Heart left ventricle (tissue), 16 donors: ENCODE results near the gene PPME1. TPM values are rescaled to one million over a fixed set of nuclear protein-coding genes. Genes with fewer than 3 reads are reported as not detected.
A peak's percentile ranks its signal among the peaks of the same experiment; 100 is the strongest.

Experiments used
- ATAC-seq, 4 donors: fragments of 200-7000 bp; cut with Tn5 transposase; one replicate each; pipeline ENCODE4 v1.9.1; 2020 to 2022; ENCODE audit warnings: moderate library complexity in 4 of 4, mild to moderate bottlenecking in 3 of 4, moderate number of reproducible peaks in 1 of 4
- DNase-seq, 5 donors: peaks; one replicate each; pipeline ENCODE4 v3.0.0-alpha.2; 2020
- H3K27ac ChIP-seq, 12 donors: fragments of 200-600 bp; sonication (generic) in 4 of 12; one replicate each; pipeline versions ENCODE4 v1.5.0 to v1.8.0; 2016 to 2022; ENCODE audit warnings: mild to moderate bottlenecking in 2 of 12
- H3K27me3 ChIP-seq, 9 donors: fragments of 200-600 bp; sonication (generic) in 2 of 9; one replicate each; pipeline versions ENCODE4 v1.5.1 to v1.8.0; 2016 to 2022; ENCODE audit warnings: mild to moderate bottlenecking in 3 of 9
- H3K36me3 ChIP-seq, 9 donors: fragments of 200-600 bp; sonication (generic) in 2 of 9; one replicate each; pipeline versions ENCODE4 v1.5.0 to v1.8.0; 2018 to 2022; ENCODE audit warnings: mild to moderate bottlenecking in 2 of 9
- H3K4me1 ChIP-seq, 12 donors: fragments of 200-600 bp; sonication (generic) in 4 of 12; one replicate each; pipeline versions ENCODE4 v1.5.0 to v1.8.0; 2016 to 2022; ENCODE audit warnings: mild to moderate bottlenecking in 3 of 12
- H3K4me3 ChIP-seq, 12 donors: fragments of 200-600 bp; sonication (generic) in 4 of 12; one replicate each; pipeline versions ENCODE4 v1.5.0 to v1.8.0; 2017 to 2022; ENCODE audit warnings: mild to moderate bottlenecking in 9 of 12, moderate library complexity in 4 of 12
- H3K9me3 ChIP-seq, 12 donors: fragments of 200-600 bp; sonication (generic) in 4 of 12; one replicate each; pipeline versions ENCODE4 v1.5.0 to v1.8.0; 2016 to 2022; ENCODE audit warnings: mild to moderate bottlenecking in 1 of 12
- POLR2A ChIP-seq, 2 donors: fragments of 450-650 bp; IDR thresholded peaks; one replicate each; pipeline ENCODE4 v1.6.1; 2017; ENCODE audit warnings: antibody characterized with exemption in 2 of 2, mild to moderate bottlenecking in 2 of 2, moderate library complexity in 2 of 2
- WGBS, 4 donors: extraction: QIAGEN DNeasy Blood & Tissue Kit in 2 of 4; methylation state at CpG; one replicate each; pipeline versions ENCODE4 v1.1.5 to v1.1.7; 2013 to 2018; 5-methylcytosine and 5-hydroxymethylcytosine counted together
- intact Hi-C, 10 donors: fragments of 100-400 bp; cut with DNase I; formaldehyde crosslinking; loops; one replicate each; pipeline versions ENCODE4 v1.11.1 to v1.14.2; 2022
- polyA plus RNA-seq, 2 donors: library from polyadenylated mRNA; stranded (reverse); fragments of 200-250 nt; gene quantifications; one replicate each; pipeline ENCODE4 v1.2.3, GENCODE V29; 2013
- total RNA-seq, 9 donors: library from RNA; depleted of rRNA in 2 of 9; stranded (reverse); fragments of >200 nt in 2 of 9; fragmentation: NEBNext Ultra II Directional in 3 of 9; extraction: Animal tissue kit (Norgen Biotek cat#: 25700) in 3 of 9; gene quantifications; one replicate each; pipeline versions ENCODE4 v1.1.0 to v1.2.4, GENCODE V29; 2016 to 2023
- TF ChIP-seq, protein P1 (sequence below), 12 donors: fragments of 200-600 bp; sonication (generic) in 4 of 12; IDR thresholded peaks; one replicate each; pipeline versions ENCODE4 v1.5.0 to v1.8.0; 2018 to 2022; ENCODE audit warnings: antibody characterized with exemption in 12 of 12, mild to moderate bottlenecking in 5 of 12
- donor health status: ischemic (EF 13 %, LVEDD 7.1; RV severe dilation, severe dysfunction).
- donor health status: healthy with polysubstance abuse.
- donor health status: DM: no; HTN: yes; CAD: no.
- donor health status: DM: no; HTN: no; CAD: no.
- donor health status: ischemic (EF 25% LVEDD 6.9; RV normal size, moderate dysfunction).
- donor health status: ischemic (EF 25% LVEDD 5.7; RV mildly dilated, moderate dysfunction).
- donor health status: healthy.
- donor health status: DM: yes; HTN: yes; CAD: no.
- donor health status: ischemic (EF 35%, LVEDD 5.7; RV mildly dilated, moderate dysfunction).
- donor health status: nonischemic (EF 11% LVEDD 7.7; RV severe dilation, severe dysfunction).
- donor health status: DM: yes; HTN: yes; CAD: no.
- donor health status: PGD.
- donor health status: ischemic (EF 29% LVEDD 5.4; RV normal size, mild dysfunction).
- donor health status: nonischemic (EF 23%, LVEDD 6.1; RV moderate dilation, normal function).

PPME1 gene
- total and polyA plus RNA-seq, 11 donors, result 21.3 to 40.5 (median 28.5) TPM

DNA sequence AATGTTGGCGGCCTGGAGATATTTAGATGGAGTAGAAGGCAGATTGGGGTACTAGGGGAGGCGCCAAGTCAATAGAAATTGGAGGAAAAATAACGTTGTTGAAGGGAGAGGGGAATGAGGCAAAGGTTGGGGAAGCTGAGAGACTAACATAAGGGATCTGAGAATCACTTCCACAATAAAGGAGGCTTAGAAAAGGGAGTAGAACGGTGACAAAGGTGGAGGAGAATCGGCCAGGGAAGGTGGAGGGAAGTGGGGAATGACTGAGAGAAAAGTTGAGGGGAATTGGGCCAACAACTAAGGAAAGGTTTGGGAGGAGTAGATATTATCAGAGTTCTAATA, 510 bp downstream of the PPME1 start:
- Histone ChIP-seq H3K9me3 (no peaks in the 10 kb centered on the region), H3K4me3 (peak overlapping the region; percentile 62 to 87 (median 77)), H3K27me3 (no peaks in the 10 kb centered on the region), H3K36me3 (peaks cover 0 to 20% (median 18%) of the 10 kb centered on the region in 9 donors), H3K4me1 (peaks cover 4 to 42% (median 29%) of the 10 kb centered on the region in 12 donors), H3K27ac (peak overlapping the region; percentile 2 to 92 (median 88))
- no peak for DNase-seq
- TF ChIP-seq POLR2A (IDR thresholded peaks at IDR 0.05), result no peak
- TF ChIP-seq, protein P1, sequence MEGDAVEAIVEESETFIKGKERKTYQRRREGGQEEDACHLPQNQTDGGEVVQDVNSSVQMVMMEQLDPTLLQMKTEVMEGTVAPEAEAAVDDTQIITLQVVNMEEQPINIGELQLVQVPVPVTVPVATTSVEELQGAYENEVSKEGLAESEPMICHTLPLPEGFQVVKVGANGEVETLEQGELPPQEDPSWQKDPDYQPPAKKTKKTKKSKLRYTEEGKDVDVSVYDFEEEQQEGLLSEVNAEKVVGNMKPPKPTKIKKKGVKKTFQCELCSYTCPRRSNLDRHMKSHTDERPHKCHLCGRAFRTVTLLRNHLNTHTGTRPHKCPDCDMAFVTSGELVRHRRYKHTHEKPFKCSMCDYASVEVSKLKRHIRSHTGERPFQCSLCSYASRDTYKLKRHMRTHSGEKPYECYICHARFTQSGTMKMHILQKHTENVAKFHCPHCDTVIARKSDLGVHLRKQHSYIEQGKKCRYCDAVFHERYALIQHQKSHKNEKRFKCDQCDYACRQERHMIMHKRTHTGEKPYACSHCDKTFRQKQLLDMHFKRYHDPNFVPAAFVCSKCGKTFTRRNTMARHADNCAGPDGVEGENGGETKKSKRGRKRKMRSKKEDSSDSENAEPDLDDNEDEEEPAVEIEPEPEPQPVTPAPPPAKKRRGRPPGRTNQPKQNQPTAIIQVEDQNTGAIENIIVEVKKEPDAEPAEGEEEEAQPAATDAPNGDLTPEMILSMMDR (IDR thresholded peaks at IDR 0.05), result no peak
- intact Hi-C loops, result loop anchor here in 2 of 10 donors (5.0 to 10.0 kb wide), 2 partner anchors 187 to 189 kb away; partner anchors contain the start of gene UCP2 (in 2 of the 2)
- no peak for ATAC-seq
- WGBS, 4 donors, result 2 to 4% (median 2%) methylated on average over 5 of the region's 5 CpGs

DNA sequence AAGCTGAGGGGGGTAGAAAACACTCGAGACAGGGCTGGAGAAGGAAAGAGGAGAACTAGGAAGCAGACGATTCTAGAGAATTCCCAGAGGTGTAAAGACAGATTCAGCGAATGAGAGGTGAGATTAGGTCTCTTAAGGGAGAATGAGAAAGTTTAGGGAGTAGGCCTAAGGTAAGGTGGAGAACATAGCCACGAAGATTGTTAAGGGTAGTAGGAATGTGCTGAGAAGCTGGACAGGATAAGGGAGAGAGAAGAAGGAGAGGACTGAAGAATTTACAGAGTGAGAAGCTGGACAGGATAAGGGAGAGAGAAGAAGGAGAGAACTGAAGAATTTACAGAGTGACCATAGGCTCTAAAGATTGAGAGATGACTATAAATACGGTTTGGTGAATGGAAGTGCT, 908 bp downstream of the PPME1 start:
- Histone ChIP-seq H3K27ac (peak overlapping the region in 10 of 12 donors; percentile 79 to 92 (median 89)), H3K27me3 (no peaks in the 10 kb centered on the region), H3K9me3 (no peaks in the 10 kb centered on the region), H3K4me1 (peaks cover 4 to 42% (median 29%) of the 10 kb centered on the region in 12 donors), H3K36me3 (peaks cover 0 to 16% (median 14%) of the 10 kb centered on the region in 9 donors), H3K4me3 (peak overlapping the region; percentile 62 to 87 (median 77))
- TF ChIP-seq POLR2A (IDR thresholded peaks at IDR 0.05), result no peak
- TF ChIP-seq, protein P1 (IDR thresholded peaks at IDR 0.05), result no peak
- 16 to 21% (median 16%) methylated on average over 5 of the region's 5 CpGs for WGBS, 4 donors
- DNase-seq (no peak), ATAC-seq (no peak)
- intact Hi-C loops, result loop anchor here in 2 of 10 donors (5.0 to 10.0 kb wide), 2 partner anchors 187 to 190 kb away; partner anchors contain the start of gene UCP2 (in 2 of the 2)

DNA sequence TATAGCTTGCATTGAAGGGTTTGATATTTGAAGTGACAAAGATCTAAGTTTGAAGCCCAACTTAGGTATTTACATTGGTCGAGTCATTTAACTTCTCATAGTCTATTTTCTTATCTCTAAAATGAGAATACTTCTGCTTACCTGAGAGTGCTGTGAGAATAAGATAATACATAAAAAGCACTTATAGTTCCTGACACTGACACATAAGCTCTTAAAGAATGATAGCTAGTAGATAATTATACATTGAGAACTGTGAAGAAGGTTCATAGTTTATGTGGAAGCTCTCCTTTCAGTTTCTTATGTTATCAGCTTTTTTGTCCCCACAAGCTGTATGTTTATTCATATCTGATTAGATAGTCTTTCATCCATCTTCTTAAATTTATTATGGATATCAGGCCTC, 4.8 kb downstream of the PPME1 start:
- no peaks in the 10 kb centered on the region for H3K36me3 ChIP-seq
- no peaks in the 10 kb centered on the region for H3K27me3 ChIP-seq
- TF ChIP-seq, protein P1 (IDR thresholded peaks at IDR 0.05), result no peak
- TF ChIP-seq POLR2A (IDR thresholded peaks at IDR 0.05), result no peak
- no peak for ATAC-seq
- WGBS, 4 donors, result 75 to 91% (median 88%) methylated on average over 1 of the region's 1 CpG
- H3K9me3 ChIP-seq, result no peaks in the 10 kb centered on the region
- H3K27ac ChIP-seq, result no peak overlapping the region
- no peak overlapping the region for H3K4me3 ChIP-seq
- DNase-seq, result no peak
- peaks cover 3 to 33% (median 17%) of the 10 kb centered on the region in 12 donors for H3K4me1 ChIP-seq
- intact Hi-C loops, result loop anchor here in 1 of 10 donors (10.0 kb wide), 1 partner anchor 191 kb away; the partner anchor contains the start of gene UCP2

DNA sequence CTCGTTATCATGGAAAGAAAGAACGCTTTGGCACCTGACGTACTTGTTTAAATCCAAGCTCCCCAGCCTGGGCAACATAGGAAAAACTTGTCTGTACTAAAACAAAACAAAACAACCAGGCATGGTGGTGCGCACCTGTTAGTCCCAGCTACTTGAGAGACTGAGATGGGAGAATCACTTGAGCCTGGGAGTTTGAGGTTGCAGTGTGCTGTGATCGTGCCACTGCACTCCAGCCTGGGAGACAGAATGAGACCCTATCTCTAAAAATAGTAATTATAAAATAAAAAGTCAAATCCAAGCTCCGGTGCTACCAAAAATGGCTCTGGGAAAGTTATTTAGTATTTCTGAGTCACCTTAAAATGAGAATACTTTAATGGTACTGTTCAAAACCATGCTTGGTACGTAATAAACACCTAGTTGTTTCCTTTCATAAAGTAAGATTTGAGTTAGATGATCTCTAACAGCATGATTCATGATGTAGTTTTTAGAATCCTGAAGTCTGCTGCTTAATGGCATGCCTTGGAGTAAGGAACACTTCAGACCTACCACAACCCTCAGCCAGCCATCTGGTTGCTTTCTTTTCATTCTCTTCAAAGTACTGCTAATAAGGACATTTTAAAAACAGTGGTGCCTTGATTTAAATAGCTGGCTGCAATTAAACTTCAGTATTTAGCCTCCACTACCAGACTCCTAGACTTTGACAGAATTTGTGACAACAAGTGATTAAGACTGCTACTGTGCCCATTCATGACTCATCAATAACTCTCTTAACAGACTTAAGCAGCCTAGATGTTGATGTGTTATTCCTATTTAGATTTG, 8.4 kb downstream of the PPME1 start:
- no peaks in the 10 kb centered on the region for H3K9me3 ChIP-seq
- H3K27ac ChIP-seq, result no peak overlapping the region
- no peak overlapping the region for H3K4me3 ChIP-seq
- no peaks in the 10 kb centered on the region for H3K27me3 ChIP-seq
- intact Hi-C loops, result loop anchor here in 1 of 10 donors (10.0 kb wide), 1 partner anchor 195 kb away; the partner anchor contains the start of gene UCP2
- DNase-seq, result no peak
- TF ChIP-seq POLR2A (IDR thresholded peaks at IDR 0.05), result no peak
- TF ChIP-seq, protein P1 (IDR thresholded peaks at IDR 0.05), result no peak
- WGBS, 4 donors, result 80 to 93% (median 87%) methylated on average over 7 of the region's 7 CpGs
- H3K4me1 ChIP-seq, result peaks cover 0 to 16% (median 3%) of the 10 kb centered on the region in 12 donors
- ATAC-seq, result peak in 1 of 4 donors; percentile 26
- H3K36me3 ChIP-seq, result no peaks in the 10 kb centered on the region
